ENCODE measurements around the gene ZNF397. TPM values are rescaled to one million over a fixed set of nuclear protein-coding genes. Genes with fewer than 3 reads are reported as not detected.

ZNF397 gene
- total RNA-seq, 3 donors from 2014 or later (not counting 1 experiment from before 2014, with no cell fraction given), result 8.7 to 15.6 (median 13.9) TPM

DNA sequence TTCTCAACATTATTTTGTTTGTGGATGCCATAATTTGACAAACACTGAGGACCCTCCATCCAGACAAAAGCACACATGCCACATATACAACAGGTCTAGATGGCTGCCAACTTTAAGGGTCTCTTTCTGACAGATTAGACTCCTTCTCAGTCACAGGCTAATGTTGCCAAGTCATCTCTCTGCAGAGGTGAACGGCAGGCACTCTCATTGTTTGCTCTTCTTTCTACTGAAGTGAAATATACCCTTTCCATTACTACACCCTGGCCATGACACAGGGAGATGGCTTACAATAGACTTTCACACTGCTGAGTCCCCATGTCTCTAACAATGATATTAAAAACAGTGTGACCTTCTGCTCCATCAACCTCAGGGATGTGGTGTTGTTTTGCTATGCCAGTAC, 47.5 kb upstream of the ZNF397 start:
- no peak overlapping the region for H3K27ac Mint-ChIP-seq
- TF ChIP-seq, protein P1, sequence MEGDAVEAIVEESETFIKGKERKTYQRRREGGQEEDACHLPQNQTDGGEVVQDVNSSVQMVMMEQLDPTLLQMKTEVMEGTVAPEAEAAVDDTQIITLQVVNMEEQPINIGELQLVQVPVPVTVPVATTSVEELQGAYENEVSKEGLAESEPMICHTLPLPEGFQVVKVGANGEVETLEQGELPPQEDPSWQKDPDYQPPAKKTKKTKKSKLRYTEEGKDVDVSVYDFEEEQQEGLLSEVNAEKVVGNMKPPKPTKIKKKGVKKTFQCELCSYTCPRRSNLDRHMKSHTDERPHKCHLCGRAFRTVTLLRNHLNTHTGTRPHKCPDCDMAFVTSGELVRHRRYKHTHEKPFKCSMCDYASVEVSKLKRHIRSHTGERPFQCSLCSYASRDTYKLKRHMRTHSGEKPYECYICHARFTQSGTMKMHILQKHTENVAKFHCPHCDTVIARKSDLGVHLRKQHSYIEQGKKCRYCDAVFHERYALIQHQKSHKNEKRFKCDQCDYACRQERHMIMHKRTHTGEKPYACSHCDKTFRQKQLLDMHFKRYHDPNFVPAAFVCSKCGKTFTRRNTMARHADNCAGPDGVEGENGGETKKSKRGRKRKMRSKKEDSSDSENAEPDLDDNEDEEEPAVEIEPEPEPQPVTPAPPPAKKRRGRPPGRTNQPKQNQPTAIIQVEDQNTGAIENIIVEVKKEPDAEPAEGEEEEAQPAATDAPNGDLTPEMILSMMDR (IDR thresholded peaks at IDR 0.05), result no peak
- H3K4me3 ChIP-seq (ENCODE audit: low read length), result no peak overlapping the region
- peaks cover 5 to 9% of the 10 kb centered on the region in 2 donors for H3K4me1 Mint-ChIP-seq
- no peak overlapping the region for H3K27ac ChIP-seq (ENCODE audit: low read length)
- no peak overlapping the region for H3K4me3 Mint-ChIP-seq
- no peaks in the 10 kb centered on the region for H3K9me3 Mint-ChIP-seq
- no peaks in the 10 kb centered on the region for H3K9me3 ChIP-seq (ENCODE audit: control insufficient read depth, insufficient read depth, low read length)
- DNase-seq (no peak), ATAC-seq (no peak)
- no peaks in the 10 kb centered on the region for H3K27me3 ChIP-seq (ENCODE audit: control insufficient read depth, insufficient read depth, low read length)
- no peaks in the 10 kb centered on the region for H3K4me1 ChIP-seq (ENCODE audit: control insufficient read depth, insufficient read depth, low read length)
- no peaks in the 10 kb centered on the region for H3K36me3 ChIP-seq (ENCODE audit: control insufficient read depth, insufficient read depth, low read length)
- WGBS (ENCODE audit: insufficient coverage), result 50% methylated on average over 1 of the region's 1 CpG
- no peaks in the 10 kb centered on the region for H3K27me3 Mint-ChIP-seq (ENCODE audit: low read depth in 2 of 2)
- intact Hi-C loops (cut with micrococcal nuclease), result no loop called here
- H3K36me3 Mint-ChIP-seq, result no peaks in the 10 kb centered on the region

DNA sequence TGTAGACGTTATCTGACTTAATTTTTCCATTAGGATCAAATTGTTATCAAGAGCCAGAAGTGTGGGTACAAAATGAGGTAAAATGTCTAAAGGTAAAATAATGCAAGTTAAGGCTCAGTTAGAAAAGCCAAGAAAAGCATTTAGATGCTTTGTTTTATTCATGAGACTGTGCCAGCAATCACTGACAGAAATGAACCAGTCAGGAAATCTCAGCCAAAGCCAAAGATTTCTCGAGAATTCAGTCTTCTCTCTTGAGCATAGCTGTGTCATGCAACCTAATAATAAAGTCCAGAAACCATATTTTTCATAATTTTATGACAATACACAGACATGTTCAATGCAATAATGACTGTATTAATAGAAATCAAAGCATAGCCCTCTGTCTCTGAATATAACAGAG, 43.5 kb upstream of the ZNF397 start:
- Histone ChIP-seq H3K36me3 (ENCODE audit: control insufficient read depth, insufficient read depth, low read length) (no peaks in the 10 kb centered on the region), H3K27ac (ENCODE audit: low read length) (no peak overlapping the region), H3K27me3 (ENCODE audit: control insufficient read depth, insufficient read depth, low read length) (no peaks in the 10 kb centered on the region), H3K4me1 (ENCODE audit: control insufficient read depth, insufficient read depth, low read length) (no peaks in the 10 kb centered on the region), H3K9me3 (ENCODE audit: control insufficient read depth, insufficient read depth, low read length) (no peaks in the 10 kb centered on the region), H3K4me3 (ENCODE audit: low read length) (no peak overlapping the region)
- WGBS (ENCODE audit: insufficient coverage), result 79% methylated on average over 2 of the region's 2 CpGs
- H3K27ac Mint-ChIP-seq, result no peak overlapping the region
- H3K36me3 Mint-ChIP-seq, result no peaks in the 10 kb centered on the region
- no peaks in the 10 kb centered on the region for H3K4me1 Mint-ChIP-seq
- no peaks in the 10 kb centered on the region for H3K9me3 Mint-ChIP-seq
- H3K27me3 Mint-ChIP-seq (ENCODE audit: low read depth in 2 of 2), result no peaks in the 10 kb centered on the region
- no peak overlapping the region for H3K4me3 Mint-ChIP-seq
- ATAC-seq (no peak), DNase-seq (no peak)
- TF ChIP-seq, protein P1 (IDR thresholded peaks at IDR 0.05), result no peak
- intact Hi-C loops (cut with micrococcal nuclease), result no loop called here

DNA sequence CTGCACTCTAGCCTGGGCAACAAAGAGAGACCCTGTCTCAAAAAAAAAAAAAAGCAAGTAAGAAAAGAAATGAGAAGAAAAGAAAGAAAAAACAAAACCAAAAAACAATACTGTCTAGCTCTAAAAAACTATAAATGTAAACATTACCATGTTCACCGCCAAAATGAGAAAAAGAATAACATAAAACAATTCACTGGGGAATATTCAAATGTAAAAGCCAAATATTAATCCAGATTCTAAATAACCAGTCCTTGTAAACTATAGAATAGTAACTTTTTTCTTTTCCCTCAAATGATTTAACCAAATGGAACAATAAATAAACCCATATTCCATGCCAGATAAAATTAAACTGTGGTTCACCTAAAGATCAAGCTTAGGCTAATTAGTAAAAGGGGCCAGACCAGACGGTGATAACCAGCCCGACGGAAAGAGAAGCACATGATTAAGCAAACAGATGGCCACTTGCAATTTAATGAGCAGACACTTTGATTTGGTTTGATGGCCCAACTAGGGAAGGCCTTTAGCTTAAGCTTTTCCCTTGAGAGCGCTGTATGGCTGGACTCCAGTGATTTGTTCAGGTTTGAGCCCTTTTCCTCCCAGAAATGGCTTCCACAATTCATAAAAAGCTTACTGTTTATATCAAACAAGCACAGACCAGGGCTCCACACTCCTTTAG, 39.4 kb upstream of the ZNF397 start:
- Mint-ChIP-seq H3K27ac (no peak overlapping the region), H3K36me3 (peaks cover 12% of the 10 kb centered on the region), H3K27me3 (ENCODE audit: low read depth in 2 of 2) (peaks cover 2 to 12% of the 10 kb centered on the region in 2 donors), H3K4me3 (no peak overlapping the region), H3K9me3 (peaks cover 0 to 5% of the 10 kb centered on the region in 2 donors), H3K4me1 (no peaks in the 10 kb centered on the region)
- H3K27ac ChIP-seq (ENCODE audit: low read length), result no peak overlapping the region
- ATAC-seq (no peak), DNase-seq (no peak)
- intact Hi-C loops (cut with micrococcal nuclease), result no loop called here
- H3K4me3 ChIP-seq (ENCODE audit: low read length), result no peak overlapping the region
- H3K9me3 ChIP-seq (ENCODE audit: control insufficient read depth, insufficient read depth, low read length), result no peaks in the 10 kb centered on the region
- no peaks in the 10 kb centered on the region for H3K27me3 ChIP-seq (ENCODE audit: control insufficient read depth, insufficient read depth, low read length)
- TF ChIP-seq, protein P1 (IDR thresholded peaks at IDR 0.05), result no peak
- no peaks in the 10 kb centered on the region for H3K4me1 ChIP-seq (ENCODE audit: control insufficient read depth, insufficient read depth, low read length)
- WGBS (ENCODE audit: insufficient coverage), result 94% methylated on average over 4 of the region's 5 CpGs
- H3K36me3 ChIP-seq (ENCODE audit: control insufficient read depth, insufficient read depth, low read length), result no peaks in the 10 kb centered on the region

DNA sequence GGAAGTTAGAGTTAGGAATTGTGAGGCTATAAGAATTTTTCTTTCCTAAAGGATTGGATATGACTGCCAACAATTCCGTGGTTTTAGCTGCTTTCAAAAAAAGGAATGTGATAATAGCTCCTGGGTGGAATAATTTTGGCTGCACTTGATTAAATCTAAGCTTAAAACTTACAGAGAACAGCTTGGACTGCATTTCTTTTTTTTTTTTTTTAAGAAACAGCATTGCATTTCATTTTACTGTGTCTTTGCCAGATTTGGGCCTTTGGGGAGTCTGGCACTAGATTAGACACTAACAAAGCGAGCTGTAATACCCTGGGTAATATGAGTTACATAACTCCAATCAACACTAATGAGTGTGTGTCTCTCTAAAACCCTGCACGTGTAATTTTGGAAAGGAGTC, 37.8 kb upstream of the ZNF397 start:
- H3K27me3 Mint-ChIP-seq (ENCODE audit: low read depth in 2 of 2), result peaks cover 2 to 12% of the 10 kb centered on the region in 2 donors
- ATAC-seq (no peak), DNase-seq (no peak)
- H3K27me3 ChIP-seq (ENCODE audit: control insufficient read depth, insufficient read depth, low read length), result no peaks in the 10 kb centered on the region
- TF ChIP-seq, protein P1 (IDR thresholded peaks at IDR 0.05), result no peak
- no peak overlapping the region for H3K27ac Mint-ChIP-seq
- H3K9me3 ChIP-seq (ENCODE audit: control insufficient read depth, insufficient read depth, low read length), result no peaks in the 10 kb centered on the region
- H3K4me3 Mint-ChIP-seq, result no peak overlapping the region
- H3K9me3 Mint-ChIP-seq, result peaks cover 0 to 5% of the 10 kb centered on the region in 2 donors
- WGBS (ENCODE audit: insufficient coverage), result 72% methylated on average over 3 of the region's 3 CpGs
- no peaks in the 10 kb centered on the region for H3K4me1 Mint-ChIP-seq
- H3K36me3 ChIP-seq (ENCODE audit: control insufficient read depth, insufficient read depth, low read length), result no peaks in the 10 kb centered on the region
- H3K27ac ChIP-seq (ENCODE audit: low read length), result no peak overlapping the region
- peaks cover 12% of the 10 kb centered on the region for H3K36me3 Mint-ChIP-seq
- no peaks in the 10 kb centered on the region for H3K4me1 ChIP-seq (ENCODE audit: control insufficient read depth, insufficient read depth, low read length)
- no peak overlapping the region for H3K4me3 ChIP-seq (ENCODE audit: low read length)
- intact Hi-C loops (cut with micrococcal nuclease), result no loop called here
